Stimulated activated CD4-positive, alpha-beta T cell treated with anti-CD3 and anti-CD28 coated beads, TNF-alpha, amount 100 ng/mL, for 4 hours (primary cell): Measurements from ENCODE around the gene ABCG5.

Experiments used
- DNase-seq, 3 experiments: peaks; one replicate each; pipeline ENCODE4 v3.0.0-alpha.2; 2020; ENCODE audit warnings: low read depth in 3 of 3

ABCG5 gene

DNA sequence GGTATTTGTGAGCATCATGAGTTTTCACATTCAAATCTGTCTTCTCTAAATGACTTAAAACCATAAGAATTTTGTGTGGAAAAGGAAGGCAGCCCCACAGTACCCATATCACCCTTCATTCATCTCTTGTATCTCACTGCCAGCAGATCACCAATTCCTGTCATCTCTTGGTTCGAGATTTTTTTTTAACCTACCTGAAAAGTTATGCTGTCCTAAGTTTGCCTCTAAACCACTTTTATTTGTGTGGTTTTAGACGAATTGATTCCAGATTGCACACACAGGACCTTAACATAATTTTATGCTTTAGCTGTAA lies 32.0 kb downstream of the ABCG5 start:
- no peak for DNase-seq

DNA sequence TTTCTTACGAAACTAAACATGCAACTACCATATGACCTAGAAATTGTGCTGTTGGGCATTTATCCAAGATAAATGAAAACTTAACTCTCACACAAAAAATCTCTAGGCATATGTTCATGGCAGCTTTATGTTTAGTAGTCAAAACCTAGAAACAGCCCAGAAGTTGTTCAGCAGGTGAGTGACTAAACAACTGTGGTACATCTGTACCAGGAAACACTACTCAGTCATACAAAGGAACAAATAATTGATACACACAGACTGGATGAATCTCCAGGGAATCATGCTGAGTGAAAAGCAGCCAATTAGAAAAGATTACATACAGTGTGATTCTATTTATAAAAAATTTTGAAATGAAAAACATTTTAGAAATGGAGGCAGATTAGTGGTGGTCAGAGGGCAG lies 35.5 kb downstream of the ABCG5 start:
- no peak for DNase-seq

DNA sequence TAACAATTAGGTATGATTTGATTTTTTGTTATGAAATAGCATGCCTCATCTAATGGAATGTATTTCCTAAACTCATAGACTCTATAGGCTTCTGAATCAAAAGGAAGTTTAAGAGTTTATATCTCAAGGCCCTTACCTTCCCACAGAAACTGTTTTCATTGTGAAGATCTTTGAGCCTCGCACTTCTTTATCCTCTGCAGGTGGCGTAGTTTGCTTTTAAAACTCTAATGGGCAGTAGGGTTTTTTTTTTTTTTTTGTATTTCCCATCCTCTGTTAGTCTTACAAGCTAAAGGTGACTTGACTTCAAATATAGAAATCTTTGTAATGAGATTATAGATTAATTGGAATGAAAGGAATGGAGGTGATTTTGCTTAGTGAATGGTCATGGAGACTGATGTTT lies 36.5 kb downstream of the ABCG5 start:
- DNase-seq: no peak

- no peak for DNase-seq
Observed at GRCh38 chr2:43800894-43801293, 37.7 kb downstream of the ABCG5 start.

- no peak for DNase-seq
Observed at GRCh38 chr2:43798300-43798699, 40.3 kb downstream of the ABCG5 start.

DNA sequence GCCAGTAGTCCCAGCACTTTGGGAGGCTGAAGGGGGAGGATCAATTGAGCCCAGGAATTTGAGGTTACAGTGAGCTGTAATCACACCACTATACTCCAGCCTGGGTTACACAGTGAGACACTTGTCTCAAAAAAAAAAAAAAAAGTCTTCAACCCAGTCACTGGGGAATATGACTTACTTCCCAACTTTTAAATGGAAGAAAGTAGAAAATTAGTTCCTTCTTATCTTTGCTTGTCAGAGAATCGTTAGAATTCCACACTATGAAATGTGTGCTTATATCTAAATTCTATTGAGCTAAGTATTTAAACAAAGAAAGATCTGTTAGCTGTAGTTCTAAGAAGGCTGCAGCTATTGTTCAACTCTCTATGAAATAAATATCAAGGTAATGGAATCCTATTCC lies 42.4 kb downstream of the ABCG5 start:
- DNase-seq: no peak

DNA sequence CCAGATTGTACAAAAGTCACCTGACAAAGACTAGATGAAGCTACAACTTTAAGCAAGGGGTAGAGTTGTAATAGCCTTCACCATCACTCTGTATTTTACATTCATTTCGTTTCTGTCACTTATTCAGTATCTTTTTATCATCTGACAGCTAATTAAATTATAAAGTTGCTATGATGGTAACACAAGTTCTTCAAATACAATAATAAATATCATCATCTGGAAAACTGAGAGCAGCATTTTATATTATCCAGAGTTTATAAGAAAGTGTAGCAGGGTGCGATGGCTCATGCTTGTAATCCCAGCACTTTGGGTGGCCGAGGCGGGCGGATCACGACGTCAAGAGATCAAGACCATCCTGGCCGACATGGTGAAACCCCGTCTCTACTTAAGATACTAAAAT lies 43.7 kb downstream of the ABCG5 start:
- no peak for DNase-seq

DNA sequence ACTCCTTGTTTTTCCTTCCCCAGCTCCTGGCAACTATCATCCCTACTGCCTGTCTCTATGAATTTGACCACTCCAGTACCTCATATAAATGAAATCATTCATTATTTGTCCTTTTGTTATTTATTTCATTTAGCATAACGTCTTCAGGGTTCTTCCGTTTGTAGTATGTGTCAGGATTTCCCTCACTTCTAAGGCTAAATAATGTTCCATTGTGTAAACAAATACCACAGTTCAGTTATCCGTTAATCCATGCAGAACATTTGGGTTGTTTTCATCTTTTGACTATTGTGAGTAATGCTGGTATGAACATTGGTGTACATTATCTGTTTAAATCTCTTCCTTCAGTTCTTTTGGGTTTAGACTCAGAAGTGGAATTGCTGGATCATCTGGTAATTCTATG lies 46.0 kb downstream of the ABCG5 start:
- DNase-seq: no peak

DNA sequence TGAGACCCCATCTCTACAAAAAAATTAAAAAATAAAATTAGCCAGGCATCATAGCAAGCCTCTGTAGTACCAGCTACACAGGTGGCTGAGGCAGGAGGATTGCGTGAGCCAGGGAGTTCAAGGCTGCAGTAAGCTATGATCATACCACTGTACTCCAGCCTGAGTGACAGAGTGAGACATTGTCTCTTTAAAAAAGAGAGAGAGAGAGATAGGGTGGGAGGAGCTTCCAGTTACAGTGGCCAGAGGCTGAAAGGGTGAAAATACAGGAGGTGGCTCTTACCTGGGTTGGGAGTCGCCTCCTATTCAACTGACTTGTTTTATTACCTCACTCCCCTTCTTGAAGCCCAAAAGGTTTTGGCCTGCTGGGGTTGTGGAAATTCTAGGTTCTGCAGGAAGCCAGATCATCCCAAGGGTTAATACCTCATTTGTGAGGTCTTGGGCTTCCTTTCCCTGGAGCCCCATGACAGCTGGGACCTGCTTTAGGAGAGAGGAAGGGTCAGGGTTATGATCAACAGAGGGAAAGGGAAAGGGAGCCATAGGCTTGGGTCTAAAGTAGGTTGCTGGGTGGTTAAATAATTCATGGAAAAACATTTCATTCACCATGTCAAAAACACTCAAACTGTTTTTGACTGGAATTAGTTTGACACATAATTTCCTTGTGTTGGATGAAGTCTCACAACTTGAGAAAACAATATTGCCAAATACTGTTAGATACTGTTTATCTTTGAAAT lies 47.4 kb downstream of the ABCG5 start:
- no peak for DNase-seq

GRCh38 chr2:43790147-43790546 lies 48.5 kb downstream of the ABCG5 start:
- DNase-seq: no peak

- DNase-seq: no peak
Observed at GRCh38 chr2:43788646-43789045, 50.0 kb downstream of the ABCG5 start.

GRCh38 chr2:43787895-43788294 lies 50.7 kb downstream of the ABCG5 start:
- no peak for DNase-seq

DNA sequence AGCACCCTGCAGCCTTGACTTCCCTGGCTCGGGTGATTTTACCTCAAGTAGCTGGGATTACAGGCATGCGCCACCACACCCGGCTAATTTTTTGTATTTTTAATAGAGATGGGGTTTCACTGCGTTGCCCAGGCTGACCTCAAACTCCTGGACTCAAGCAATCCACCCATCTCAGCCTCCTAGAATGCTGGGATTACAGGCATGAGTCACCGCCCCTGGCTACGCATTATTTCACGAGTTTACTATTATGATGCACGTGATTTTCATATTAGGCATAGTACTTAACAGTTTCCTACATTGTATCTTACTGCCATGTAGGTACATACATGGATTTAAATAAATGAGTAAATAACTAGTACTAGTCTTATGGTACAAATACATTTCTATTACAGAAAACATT lies 60.4 kb downstream of the ABCG5 start:
- DNase-seq: no peak

GRCh38 chr2:43777306-43777926 lies 61.2 kb downstream of the ABCG5 start:
- no peak for DNase-seq

DNA sequence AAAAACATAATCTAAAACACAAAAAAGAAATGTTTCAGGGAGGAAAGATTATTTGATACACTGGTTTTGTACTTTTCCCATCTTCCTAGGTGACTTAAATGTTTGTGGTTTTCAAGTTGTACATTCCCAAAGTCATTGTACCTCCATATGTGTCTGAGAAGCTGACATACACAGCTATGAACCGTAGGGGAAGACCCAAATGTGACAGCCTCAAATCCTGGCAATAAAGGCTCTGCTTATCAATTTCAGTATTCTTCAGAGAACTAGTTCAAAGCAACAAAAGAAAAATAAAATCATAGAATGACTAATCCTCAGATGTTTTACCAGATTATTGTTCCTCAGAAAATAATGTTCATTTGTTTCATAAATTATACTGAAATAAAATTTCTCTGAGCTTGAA lies 62.3 kb downstream of the ABCG5 start:
- DNase-seq: no peak

- DNase-seq: no peak
Observed at GRCh38 chr2:43774617-43775016, 64.0 kb downstream of the ABCG5 start.

GRCh38 chr2:43773876-43774613 lies 64.6 kb downstream of the ABCG5 start, which contains the start of gene DYNC2LI1:
DYNC2LI1 (plus strand) TSS chr2:43774039; CDS start chr2:43774139, 100 bp downstream.
- peak; percentile 54 to 62 (median 56) for DNase-seq

DNA sequence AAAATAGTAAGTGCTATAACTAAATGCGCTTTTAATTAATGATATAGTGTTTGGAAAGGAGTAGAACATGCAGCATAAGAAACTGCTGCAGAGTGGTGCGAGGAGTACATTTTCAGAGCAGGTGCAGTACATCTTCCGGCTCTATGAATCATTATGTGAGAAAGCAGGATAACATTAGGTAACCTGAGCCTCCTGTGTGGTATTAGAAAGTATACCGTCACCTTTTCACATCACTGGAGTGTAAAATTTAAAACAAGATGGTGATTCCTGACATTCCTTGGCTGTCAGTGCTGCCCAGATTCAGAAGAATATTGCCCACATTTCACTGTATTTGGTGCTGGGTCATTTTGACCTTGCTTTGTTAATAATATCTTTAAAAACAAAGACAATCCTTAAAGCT lies 72.6 kb downstream of the ABCG5 start:
- DNase-seq: no peak

DNA sequence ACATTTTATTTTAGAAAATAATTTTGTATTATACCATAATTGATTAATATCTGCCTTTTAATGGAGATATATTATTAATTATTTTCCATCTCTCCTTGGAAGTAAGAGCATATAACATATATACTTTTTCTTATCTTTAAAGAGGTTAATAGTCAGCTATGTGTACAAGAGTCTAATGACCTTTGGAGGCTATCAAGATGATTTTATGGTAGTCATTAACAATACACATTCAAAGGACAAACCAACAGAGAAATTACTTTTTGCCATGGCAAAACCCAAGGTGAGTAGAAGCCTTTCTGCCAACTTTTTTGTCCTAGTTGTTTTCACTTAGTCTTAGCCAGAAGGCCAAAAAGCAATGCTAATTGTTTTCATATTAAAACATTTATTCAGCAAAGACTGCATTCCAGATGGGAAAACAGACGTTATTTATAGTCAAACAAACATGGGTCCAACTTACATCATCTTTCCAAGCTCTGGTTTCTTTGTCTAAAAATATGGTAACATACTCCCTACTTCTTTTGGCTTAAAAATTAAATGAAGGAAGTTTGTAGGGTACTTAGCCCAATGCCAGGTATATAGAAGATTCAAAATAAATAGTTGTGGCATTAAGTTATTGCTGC lies 74.4 kb downstream of the ABCG5 start:
- DNase-seq: no peak

- no peak for DNase-seq
Observed at GRCh38 chr2:43763091-43763490, 75.5 kb downstream of the ABCG5 start.
